NCI-H2196 (cell line): ENCODE data around the gene NOS2.
A peak's percentile ranks its signal among the peaks of the same experiment; 100 is the strongest.

Experiments
- DNase-seq: peaks from one replicate; lab custom pipeline; 2025; ENCODE audit not compliant: unreplicated experiment; lab: John Stamatoyannopoulos, UW

NOS2 gene

GRCh38 chr17:27819145-27819544 lies 18.8 kb upstream of the NOS2 start:
- DNase-seq: no peak

GRCh38 chr17:27818401-27819105 lies 18.2 kb upstream of the NOS2 start:
- no peak for DNase-seq

- no peak for DNase-seq
Measured at GRCh38 chr17:27817731-27818130, 17.4 kb upstream of the NOS2 start.

GRCh38 chr17:27816946-27817345 lies 16.6 kb upstream of the NOS2 start:
- DNase-seq: no peak

- DNase-seq: no peak
Measured at GRCh38 chr17:27811961-27812360, 11.6 kb upstream of the NOS2 start.

- no peak for DNase-seq
Measured at GRCh38 chr17:27810902-27811557, 10.7 kb upstream of the NOS2 start.

GRCh38 chr17:27810211-27810901 lies 10.0 kb upstream of the NOS2 start:
- no peak for DNase-seq

- DNase-seq: no peak
Measured at GRCh38 chr17:27809555-27809954, 9.2 kb upstream of the NOS2 start.

GRCh38 chr17:27808628-27809027 lies 8.3 kb upstream of the NOS2 start:
- no peak for DNase-seq

- DNase-seq: peak; percentile 56
Measured at GRCh38 chr17:27807567-27808470, 7.5 kb upstream of the NOS2 start.

GRCh38 chr17:27805520-27806146 lies 5.3 kb upstream of the NOS2 start:
- peak; percentile 68 for DNase-seq

GRCh38 chr17:27804113-27804512 lies 3.8 kb upstream of the NOS2 start:
- no peak for DNase-seq

GRCh38 chr17:27802962-27803680 lies 2.8 kb upstream of the NOS2 start:
- DNase-seq: no peak

GRCh38 chr17:27802033-27802432 lies 1.7 kb upstream of the NOS2 start:
- DNase-seq: no peak

- no peak for DNase-seq
Measured at GRCh38 chr17:27798376-27798775, 2.0 kb downstream of the NOS2 start.

GRCh38 chr17:27797390-27798091 lies 2.8 kb downstream of the NOS2 start:
- DNase-seq: no peak

- no peak for DNase-seq
Measured at GRCh38 chr17:27793906-27794569, 6.3 kb downstream of the NOS2 start.

- no peak for DNase-seq
Measured at GRCh38 chr17:27793168-27793905, 7.0 kb downstream of the NOS2 start.
